HG03064 (cell line): ENCODE data around the gene C11orf21.

Source experiments
- ATAC-seq: cut with Tn5 transposase; IDR thresholded peaks from one replicate; pipeline ENCODE4 v1.9.1; 2021; ENCODE audit warnings: low read depth; ENCODE audit not compliant: unreplicated experiment

Gene C11orf21

DNA sequence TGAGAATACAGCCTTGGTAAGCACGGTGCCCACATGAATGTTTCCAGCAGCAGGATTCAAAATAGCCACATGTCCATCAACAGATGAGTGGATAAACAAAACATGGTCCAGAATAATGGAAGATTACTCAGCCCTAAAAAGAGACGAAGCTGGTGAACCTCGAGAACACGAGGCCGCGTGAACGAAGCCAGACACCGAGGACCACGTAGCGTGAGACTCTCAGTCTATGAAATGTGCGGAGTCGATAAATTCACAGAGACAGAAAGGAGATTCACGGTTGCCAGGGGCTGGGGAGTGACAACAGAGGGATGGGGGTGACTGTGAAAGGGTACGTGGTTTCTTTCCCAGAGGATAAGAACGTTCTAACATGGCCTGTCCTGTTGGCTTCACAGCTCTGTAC is 28.4 kb downstream of the C11orf21 start:
- ATAC-seq: no peak

DNA sequence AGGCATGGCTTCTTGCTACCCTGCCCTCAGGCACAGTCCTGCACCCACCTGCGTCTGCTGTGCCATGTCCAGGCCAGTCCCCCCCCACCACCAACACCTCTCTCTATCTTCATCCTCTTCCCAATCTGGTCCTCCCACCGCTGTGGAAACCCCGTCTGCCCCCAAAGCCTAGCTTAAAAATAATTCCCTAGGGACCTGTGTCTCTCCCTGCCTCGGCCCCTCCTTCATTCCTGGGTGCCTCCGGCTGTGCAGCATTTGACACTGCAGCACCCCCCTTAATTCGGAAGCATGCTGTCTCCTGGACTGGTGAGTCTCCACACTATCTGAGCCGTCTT is 28.8 kb downstream of the C11orf21 start:
- no peak for ATAC-seq

DNA sequence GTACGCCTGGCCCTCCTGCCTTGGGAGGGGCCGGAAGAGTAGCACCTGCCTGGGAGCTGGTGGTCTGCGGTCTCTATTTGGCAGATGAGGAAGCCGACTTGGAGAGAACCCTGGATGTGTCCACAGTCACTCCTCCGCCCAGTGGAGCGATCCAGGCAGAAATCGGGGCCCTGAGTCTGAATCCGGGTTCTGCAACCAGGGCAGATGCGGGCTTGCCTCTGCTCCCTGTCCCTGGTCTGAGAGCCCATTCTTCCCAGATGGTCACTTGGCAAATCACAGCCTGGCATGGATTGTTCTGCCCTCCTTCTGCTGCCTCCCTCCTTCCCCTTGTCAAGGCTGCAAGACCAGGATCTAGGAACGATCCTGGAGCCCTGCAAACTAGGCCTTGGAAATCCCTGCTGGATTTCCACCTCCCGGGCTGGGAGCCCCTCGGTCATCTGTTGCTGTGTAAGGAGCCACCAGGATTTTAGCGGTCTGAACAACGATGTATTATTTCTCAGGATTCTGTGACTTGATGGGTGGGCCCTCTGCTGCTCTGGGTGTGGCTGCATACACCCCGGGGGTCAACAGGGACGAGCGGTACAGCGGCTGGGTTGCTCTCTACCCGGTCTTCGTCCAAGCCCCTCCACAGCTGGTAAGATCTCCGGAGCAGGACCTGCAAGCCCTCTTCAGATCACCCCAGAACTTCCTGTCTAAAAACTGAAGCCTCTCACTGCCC is 29.3 kb downstream of the C11orf21 start:
- no peak for ATAC-seq

DNA sequence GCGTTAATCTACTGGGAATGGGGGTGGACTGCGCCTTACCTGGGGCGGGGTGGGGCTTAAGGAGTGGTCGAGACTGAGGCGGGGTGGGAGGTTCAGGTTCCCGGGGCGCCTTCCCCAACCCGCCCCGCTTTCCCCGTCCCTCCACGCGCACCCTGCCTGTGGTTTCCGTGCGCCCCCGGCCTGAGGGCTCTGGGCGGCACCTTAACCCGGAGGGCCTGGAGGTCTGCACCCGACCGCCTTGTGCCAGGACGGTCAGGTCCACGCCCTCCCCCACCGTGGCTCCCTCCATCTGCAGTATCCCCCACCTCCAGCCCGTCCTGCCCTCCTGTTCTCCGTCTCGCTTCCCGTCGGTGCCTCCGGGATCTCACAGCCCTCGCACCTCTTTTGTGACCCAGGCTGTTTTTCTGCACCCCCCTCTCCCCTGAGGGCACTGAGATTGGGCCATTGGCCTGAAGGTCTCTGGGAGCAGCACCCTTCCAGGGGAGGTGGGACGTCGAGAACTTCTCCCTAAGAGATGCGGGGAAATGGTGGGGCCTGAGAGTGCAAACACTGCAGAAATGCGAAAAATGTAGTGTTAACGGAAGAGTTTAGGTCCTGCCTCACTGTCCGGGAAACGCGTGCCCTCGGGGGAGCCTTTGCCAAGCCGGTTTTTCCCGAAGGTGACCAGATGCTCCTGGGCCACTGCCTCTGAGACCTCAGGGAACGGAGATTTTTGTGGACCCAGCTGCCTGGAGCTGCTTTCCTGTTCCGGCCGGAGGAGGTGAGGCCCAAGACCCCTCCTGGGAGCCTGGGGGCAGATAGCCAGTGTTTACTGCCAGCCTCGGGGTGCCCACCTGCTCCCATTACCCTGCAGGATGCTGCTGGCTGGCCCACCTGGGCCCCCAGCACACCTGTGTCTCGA is 30.1 kb downstream of the C11orf21 start:
- ATAC-seq: no peak

DNA sequence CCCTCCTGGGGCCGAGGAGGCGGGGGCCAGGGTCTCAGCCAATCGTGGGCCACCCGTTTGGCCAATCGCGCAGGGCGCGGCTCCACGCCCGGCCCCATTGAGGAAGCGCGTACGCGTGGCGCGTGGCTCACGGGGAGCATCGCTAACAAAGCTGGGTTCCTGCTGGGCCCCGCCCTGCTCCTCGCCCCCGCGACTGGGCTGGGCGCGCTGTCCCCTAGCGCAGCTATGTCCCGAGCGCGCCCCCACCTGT is 30.7 kb downstream of the C11orf21 start:
- ATAC-seq: no peak

DNA sequence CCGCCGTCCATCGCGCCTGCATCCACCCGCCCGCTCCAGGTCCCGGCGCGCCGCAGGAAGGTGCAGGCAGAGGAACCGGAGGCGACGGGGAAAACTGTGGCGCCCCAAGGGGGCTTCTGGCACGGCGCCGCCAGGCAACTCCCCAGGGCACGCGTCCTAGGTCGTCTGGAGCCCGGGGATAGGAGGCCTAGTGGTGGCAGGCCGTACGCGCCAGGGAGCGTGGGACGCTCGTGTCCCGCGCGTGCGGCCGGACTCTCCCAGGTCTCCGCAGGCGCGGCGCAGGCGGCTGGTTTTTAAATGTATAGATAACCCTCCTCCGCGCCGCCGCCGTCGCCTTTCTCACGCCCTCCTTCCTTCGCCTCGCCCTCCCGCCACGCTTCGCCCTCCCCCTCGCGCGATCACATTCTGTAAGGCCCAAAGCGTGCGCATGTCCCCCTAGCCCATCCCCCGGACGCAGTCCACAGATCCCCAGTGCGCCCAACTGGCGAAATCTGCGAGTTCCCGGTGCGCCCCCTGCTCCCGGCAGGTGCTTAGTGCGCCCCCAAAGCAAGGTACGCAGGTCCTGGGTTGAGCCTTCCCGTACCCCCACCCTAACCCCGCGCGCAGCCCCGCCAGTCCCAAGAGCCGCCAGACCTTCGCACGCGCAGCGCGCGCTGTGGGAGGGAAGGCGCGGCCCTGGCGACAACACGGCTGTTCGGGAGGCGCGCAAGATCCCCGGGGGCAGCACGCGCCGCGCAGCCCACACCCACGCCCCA is 31.2 kb downstream of the C11orf21 start, which contains the start of gene ASCL2:
TSS of gene ASCL2 (minus strand) at position 267 of the 755 bp plus-strand sequence. CDS start at position 11, 256 bp downstream.
- no peak for ATAC-seq

DNA sequence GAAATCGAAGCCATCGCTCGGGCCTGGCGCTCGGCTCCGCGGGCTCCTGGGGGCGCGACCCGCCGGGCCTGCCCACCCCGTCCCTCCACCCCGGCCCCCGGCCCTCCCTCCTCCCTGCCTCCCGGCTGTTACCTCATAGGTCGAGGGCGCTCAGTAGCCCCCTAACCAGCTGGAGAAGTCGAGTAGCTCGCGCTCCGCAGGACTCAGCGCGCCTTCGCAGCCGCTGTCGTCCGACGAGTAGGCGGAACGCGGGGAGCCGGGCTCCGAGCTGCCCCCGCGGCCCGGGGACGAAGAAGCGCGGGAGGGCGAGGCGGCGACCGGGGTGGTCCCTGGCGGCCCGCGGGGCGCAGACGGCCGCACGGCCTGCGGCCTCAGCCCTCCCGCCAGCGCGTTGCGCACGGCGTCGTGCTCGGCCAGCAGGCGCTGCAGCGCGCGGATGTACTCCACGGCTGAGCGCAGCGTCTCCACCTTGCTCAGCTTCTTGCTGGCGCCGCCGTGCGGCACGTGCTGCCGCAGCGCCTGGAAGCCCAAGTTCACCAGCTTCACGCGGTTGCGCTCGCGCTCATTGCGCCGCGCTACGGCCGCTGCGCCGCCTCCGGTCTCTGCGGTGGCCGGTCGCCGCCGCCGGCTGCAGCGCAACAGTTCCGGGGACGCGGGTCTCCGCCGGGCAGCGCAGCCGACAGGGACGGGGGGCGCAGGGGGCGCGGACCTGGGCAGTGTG is 32.0 kb downstream of the C11orf21 start:
- no peak for ATAC-seq

DNA sequence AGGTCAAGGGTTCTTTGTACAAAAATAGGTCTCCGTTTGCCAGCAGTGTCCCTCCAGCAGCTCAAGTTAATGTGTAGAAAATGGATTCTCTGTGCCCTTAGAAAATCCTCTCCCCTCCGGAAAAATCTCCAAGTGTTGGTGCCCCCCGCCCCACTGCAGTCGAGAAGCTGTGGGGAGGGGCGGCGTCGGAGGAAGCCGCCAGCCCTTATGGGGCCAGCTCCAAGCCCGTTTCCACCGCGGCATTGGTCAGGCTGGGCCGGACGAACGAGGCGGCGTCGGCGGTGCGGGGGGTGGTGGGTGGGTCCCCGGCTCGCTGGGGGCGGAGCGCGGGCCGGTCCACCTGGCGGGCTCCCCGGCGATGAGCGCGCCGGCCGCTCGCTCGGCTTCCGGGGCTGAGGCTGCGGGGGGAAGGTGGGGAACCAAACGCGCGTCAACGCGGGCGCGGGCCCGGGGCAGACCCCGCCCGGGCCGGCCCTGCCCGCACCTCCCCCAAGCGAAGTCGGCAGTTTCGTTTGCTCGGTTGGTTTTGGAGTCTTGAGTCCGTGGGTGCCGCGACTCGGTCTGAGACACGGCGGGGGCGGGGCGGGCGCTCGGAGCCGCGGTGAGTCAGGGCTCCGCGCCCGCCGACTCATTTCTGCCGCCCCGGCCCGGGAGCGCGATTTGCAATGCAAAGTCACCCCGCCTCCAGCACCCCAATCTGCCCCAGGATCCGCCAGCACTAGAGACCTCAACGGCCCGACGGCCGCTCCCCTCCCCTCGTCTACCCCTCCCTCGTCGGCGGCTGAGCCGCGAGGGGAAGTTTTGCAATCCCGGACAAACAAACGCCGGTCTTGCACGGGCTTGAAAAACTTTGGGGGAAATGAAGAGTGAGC is 32.8 kb downstream of the C11orf21 start:
- ATAC-seq: no peak

DNA sequence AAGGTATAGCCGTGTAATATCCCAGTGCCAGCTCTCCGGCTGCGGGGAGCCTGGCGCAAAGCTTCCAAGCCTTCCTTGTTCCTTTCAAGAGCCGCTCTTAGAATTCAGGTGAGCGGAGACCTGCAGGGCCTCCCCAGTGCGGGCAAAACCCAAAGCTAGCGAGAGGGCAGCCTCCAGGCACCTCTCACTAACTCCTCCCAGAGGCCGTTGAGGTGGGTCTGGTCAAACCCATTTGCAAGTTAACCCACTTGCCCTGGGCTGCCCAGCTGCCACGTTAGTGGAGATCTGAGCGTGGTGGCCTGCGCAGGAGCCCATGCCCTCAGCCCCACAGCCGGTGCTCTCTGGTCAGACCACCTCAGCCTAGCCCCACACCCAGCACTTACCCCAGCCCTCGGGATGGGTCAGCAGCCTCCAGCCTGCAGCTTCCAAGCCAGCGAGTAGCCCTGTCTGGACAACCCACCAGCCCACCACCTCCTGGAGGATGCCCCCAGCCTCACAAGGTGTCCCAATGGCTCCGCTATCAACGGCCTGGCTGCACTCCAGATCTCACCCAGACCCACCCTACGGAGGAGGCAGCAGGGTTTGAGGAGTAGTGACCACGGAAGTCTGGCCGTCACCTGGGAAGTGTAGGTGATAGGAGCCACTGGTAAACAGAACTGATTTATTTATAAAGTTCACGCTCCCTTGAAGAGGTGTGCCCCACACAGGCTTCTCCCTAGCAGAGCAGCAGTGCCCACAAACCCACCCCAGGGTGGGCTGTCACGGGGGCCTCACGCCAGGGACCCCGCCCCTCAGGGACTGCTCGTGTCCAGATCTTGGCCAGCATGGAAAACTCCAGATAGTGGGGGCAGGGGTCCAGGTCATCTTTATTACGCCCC is 33.6 kb downstream of the C11orf21 start:
- ATAC-seq: no peak

DNA sequence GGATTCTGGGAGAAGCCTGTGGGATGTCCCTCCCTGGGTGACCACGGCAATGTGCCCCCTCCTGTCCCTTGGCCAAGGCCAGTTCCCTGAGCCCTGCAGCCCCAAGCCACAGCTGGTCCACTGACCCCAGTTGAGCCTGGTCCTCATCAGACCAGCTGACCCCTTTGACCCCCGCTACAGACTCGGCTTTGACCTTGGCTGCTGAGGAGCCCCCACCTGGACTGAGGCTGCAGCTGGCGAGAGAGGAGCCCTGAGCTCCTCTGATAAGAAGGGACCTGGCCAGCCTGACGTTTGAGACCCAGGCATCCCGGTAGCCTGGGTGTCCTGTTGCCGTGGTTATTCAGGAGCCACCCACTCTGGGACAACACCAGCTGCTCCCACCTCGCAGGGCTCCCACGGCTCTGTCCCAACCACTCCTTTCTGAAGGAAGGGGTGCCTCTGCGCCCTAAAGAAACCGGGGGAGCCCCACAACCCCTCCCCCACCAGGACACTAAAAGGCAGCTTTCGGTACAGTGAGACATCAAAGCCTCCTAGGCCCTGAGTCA is 34.3 kb downstream of the C11orf21 start:
- ATAC-seq: no peak

DNA sequence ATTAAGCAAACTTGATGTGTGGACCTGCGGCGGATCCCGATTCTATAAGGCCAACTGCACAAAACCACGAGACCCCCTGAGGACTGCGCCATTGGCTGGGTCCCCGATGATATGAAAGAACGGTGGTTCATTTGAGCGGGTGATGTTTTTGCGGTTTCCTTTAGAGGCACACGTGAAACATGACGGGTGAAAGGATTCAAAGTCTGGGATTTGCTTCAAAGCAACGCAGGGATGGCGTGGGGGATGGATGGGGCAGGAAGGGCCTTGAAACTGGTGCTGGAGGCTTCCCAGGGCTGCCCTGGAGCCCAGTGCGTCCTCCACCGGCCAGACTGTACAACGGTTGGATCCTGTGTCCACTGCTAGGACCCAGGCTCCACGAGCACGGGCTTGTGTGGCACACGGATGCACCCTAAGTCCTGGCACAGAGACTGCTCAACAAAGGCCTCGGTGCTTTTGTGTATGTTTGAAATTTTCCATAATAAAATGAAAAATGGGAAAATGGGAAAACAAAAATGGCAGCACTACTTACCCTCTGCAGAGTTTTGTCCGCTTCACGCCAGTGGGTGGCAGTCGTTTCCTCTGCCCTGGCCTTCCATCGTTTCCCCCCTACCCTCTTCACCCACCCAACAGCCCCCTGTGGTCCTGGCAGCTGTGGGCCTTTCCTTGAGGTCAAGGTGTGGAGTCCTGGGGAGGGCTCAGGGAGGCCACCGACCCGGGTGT is 35.0 kb downstream of the C11orf21 start:
- no peak for ATAC-seq

DNA sequence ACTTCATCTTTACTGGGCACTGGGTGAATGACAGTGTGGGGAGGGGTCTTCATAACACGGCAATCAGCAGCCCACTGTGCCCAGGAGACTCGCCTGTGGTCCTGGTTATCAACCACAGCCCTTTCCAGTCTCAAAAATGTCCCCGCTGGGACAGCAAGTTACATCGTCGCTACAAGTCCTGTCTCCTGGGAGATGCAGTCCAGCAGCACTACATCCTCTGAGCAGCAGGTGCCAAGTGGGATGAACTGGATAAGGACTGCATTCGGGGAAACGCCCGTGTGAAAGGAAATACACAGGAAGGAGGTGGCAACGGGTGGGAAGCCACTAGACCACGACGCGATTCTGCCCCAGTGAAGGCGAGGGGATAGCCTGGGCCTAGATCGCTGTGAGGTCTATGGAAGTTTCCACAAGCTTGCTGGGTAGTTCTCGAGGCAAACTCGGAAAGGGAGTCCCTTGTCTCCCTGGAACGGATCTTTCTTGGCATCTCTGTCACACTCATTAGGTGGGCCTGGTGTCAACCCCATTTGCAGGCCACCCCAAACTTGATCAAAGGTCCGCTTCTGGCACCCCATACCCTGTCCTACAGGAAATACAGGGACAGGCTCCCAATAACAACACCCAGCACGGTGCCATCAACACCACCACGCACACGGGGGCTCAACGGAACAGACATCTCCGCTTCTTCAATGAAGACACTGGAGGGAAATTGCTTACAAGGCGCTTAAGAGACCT is 35.7 kb downstream of the C11orf21 start:
- no peak for ATAC-seq

DNA sequence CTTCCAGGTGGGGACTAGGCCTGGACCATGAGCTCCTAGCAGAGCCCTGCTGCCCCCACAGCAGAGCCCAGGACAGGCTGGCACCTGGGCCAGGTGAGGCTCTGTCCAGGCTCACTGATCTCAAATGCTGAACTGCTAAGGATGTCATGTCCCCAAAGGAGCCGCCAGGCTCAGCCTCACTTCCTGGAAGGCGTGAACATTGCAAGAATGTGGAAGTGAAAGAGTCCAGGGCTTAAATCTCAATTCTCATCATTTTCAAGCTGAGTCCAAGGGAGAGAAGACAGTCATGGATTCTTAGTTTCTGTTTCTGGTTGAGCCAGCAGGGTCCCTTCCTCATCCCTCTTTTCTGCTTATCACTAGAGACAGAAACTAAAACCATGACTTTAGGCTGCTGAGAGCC is 36.3 kb downstream of the C11orf21 start:
- no peak for ATAC-seq

DNA sequence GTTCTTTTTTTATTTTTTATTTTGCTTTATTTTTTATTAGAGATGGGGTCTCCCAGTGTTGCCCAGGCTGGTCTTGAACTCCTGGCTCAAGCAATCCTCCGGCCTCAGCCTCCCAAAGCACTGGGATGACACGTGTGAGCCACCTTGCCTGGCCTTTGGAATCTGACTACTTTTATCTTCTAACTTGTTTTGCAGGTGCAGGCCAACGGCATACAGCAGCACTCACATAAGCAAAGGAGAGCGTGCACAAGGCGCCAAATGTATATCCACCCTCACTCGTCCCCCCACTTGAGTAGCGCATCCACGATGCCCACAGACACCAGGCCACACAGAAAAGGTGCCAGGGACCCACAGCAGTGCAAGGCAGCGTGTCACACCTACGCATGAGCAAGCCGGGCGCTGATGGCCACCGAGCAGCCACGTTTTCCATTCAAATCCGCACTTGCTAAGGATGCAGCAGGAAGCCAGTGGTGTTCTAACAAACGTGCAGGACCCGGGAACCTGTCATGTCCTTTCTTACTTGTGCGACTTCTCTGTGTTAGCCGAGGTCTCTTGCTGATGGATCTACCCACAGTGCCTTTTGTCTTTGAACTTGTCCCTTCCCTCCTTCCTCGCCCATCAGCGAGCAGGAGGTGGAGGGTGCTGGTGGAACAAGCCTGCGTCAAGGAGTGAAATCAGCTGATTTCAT is 37.2 kb downstream of the C11orf21 start:
- no peak for ATAC-seq

DNA sequence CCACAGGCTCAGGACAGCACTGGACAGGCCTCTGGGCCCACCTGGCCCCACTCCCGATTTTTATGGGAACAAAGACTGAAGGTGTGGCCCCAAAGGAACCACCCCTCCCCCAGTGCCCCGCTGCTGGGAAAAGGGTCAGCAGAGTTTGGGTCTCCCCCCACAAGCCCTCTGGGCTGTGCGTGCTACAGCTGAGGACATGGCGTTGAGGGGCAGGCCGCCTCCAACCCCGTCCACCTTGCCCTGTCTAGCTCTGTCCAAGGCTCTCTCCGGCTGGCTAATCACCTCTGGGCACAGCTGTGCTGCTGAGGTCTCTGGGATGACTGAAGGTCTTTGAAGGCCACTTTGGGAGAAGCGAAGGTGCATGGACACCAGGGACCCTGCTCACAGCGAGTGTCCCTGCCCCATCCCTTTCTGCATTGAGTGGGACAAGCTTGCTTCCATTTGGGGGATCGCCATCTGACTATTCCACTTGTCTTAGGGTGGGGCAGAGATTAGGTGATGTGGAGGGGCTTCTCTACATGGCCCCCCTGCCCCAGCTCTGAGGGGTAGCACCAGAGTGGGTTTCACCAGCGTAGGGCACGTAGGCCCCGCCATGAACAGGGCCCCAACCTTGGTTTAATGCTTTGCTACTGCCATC is 37.9 kb downstream of the C11orf21 start:
- ATAC-seq: no peak

DNA sequence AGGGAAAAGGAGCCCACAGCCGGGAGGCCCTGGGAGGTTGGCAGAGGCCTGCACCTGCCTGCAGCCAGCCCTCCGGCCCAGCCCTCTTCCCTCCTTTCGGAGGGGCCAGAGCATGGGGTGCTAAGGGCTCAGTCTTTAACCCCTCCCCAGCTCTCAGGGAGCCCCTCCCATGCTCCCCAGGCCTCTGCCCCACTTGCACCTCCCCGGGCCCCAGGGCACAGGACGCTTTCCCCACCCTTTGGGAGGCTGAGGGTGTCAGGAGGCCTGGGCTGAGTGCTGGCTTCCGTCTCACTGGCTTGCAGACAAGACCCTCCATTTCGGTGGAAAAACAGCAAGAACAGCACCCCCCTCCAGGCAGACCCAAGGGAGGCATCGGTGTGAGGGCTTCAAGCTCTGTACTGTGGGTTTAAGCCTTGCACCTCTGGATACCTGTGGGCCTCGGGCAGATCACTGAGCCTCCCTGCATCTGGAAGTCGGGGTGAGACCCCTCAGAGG is 38.6 kb downstream of the C11orf21 start:
- no peak for ATAC-seq
